Adrenal gland (tissue), 12 donors: ENCODE data around the gene PLOD3. TPM values are rescaled to one million over a fixed set of nuclear protein-coding genes. Genes with fewer than 3 reads are reported as not detected.

ENCODE experiments used
- DNase-seq, 7 donors: peaks; one replicate each; pipeline ENCODE4 v3.0.0-alpha.2; 2019 to 2020
- H3K27ac ChIP-seq, 5 donors: fragments of 200-600 bp; sonication (generic) in 4 of 5; 1 replicate in 3 of 5; 2 replicates in 2 of 5; pipeline versions ENCODE4 v1.5.1 to v1.8.0; 2016 to 2020; ENCODE audit warnings: mild to moderate bottlenecking in 1 of 5
- H3K27me3 ChIP-seq: fragments of 200-600 bp; 2 replicates; pipeline ENCODE4 v1.8.0; 2021
- H3K36me3 ChIP-seq, 2 donors: fragments of 200-600 bp; replicated peaks in 1 of 2; 1 replicate in 1 of 2; 2 replicates in 1 of 2; pipeline versions ENCODE4 v1.5.1 to v1.8.0; 2018 to 2022
- H3K4me1 ChIP-seq, 2 donors: fragments of 200-600 bp; replicated peaks in 1 of 2; 1 replicate in 1 of 2; 2 replicates in 1 of 2; pipeline versions ENCODE4 v1.5.1 to v1.8.0; 2018 to 2021
- H3K4me3 ChIP-seq, 4 donors: fragments of 200-600 bp; sonication (generic) in 3 of 4; one replicate each; pipeline ENCODE4 v1.5.1; 2016 to 2018
- H3K9me3 ChIP-seq, 3 donors: fragments of 200-600 bp; sonication (generic) in 1 of 3; replicated peaks in 1 of 3; 1 replicate in 2 of 3; 2 replicates in 1 of 3; pipeline versions ENCODE4 v1.5.1 to v1.8.0; 2016 to 2021
- POLR2A ChIP-seq, 2 donors: fragments of 450-650 bp; IDR thresholded peaks; one replicate each; pipeline ENCODE4 v1.6.1; 2017; ENCODE audit warnings: antibody characterized with exemption in 2 of 2, mild to moderate bottlenecking in 2 of 2, moderate library complexity in 1 of 2
- WGBS, 4 donors: extraction: QIAGEN DNeasy Blood & Tissue Kit in 2 of 4; methylation state at CpG; one replicate each; pipeline versions ENCODE4 v1.1.5 to v1.1.7; 2013 to 2017; 5-methylcytosine and 5-hydroxymethylcytosine counted together
- intact Hi-C, 2 donors: fragments of 100-400 bp; cut with DNase I; formaldehyde crosslinking; loops; one replicate each; pipeline versions ENCODE4 v1.14.1 to v1.15.0; 2022 to 2023
- polyA plus RNA-seq, 3 donors: library from polyadenylated mRNA; stranded (reverse); fragments of 200-250 nt in 2 of 3; fragments of 350-450 nt in 1 of 3; fragmentation: Illumina TruSeq in 1 of 3; extraction: RNeasy Lipid Tissue Mini Kit (QIAGEN cat#74804) in 1 of 3; gene quantifications; one replicate each; pipeline ENCODE4 v1.2.3, GENCODE V29; 2013 to 2014
- total RNA-seq, 9 donors: library from RNA; depleted of rRNA in 4 of 9; stranded (reverse); fragments of >200 nt in 4 of 9; fragments of 120-200 nt in 1 of 9; fragmentation: NEBNext Ultra II Directional in 1 of 9; extraction: Animal tissue kit (Norgen Biotek cat#: 25700) in 1 of 9; gene quantifications; one replicate each; pipeline versions ENCODE4 v1.1.0 to v1.2.4, GENCODE V29; 2013 to 2023
- TF ChIP-seq, protein P1 (sequence below), 6 experiments: fragments of 450-650 bp in 4 of 6; fragments of 200-600 bp in 2 of 6; sonication (generic) in 1 of 6; IDR thresholded peaks; 1 replicate in 5 of 6; 2 replicates in 1 of 6; pipeline versions ENCODE4 v1.5.1 to v1.8.0; 2016 to 2021; ENCODE audit warnings: antibody characterized with exemption in 6 of 6, mild to moderate bottlenecking in 2 of 6, moderate library complexity in 1 of 6
- donor health status: healthy with polysubstance abuse.
- donor health status: Bipolar disorder and iron deficiency.
- donor health status: DM: yes; HTN: yes; CAD: no.
- donor health status: DM: no; HTN: no; CAD: no.
- donor health status: DM: no; HTN: no; CAD: no.
- donor health status: DM: yes; HTN: yes; CAD: no.

PLOD3 gene
- total and polyA plus RNA-seq, 12 donors = 24.1 to 62.2 (median 51.4) TPM

DNA sequence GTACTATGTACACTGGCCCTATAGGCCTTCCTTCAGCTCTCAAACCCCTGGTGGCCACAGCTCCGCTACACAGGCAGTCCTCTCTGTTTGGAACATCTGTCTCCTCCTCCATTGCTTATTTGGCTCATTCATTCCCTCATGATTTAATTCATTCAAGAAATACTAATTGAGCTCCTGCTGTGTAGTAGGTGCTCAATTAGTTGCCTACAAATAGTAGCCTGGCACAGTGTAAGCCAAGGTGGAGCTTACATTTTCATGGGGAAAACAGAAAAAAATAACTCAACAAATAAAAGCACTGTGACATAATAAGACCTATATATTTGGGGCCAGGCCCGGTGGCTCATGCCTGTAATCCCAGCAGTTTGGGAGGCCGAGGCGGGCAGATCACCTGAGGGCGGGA is 30.9 kb upstream of the PLOD3 start:
- intact Hi-C loops = loop anchor here in 1 of 2 donors (5.0 kb wide), 1 partner anchor 36 kb away; no protein-coding TSS in a partner anchor
- Histone ChIP-seq H3K36me3 (no peaks in the 10 kb centered on the region), H3K9me3 (no peaks in the 10 kb centered on the region), H3K4me1 (peaks cover 19 to 33% of the 10 kb centered on the region in 2 donors), H3K27ac (no peak overlapping the region), H3K27me3 (no peaks in the 10 kb centered on the region), H3K4me3 (no peak overlapping the region)
- no peak for TF ChIP-seq POLR2A (IDR thresholded peaks at IDR 0.05)
- TF ChIP-seq, protein P1, sequence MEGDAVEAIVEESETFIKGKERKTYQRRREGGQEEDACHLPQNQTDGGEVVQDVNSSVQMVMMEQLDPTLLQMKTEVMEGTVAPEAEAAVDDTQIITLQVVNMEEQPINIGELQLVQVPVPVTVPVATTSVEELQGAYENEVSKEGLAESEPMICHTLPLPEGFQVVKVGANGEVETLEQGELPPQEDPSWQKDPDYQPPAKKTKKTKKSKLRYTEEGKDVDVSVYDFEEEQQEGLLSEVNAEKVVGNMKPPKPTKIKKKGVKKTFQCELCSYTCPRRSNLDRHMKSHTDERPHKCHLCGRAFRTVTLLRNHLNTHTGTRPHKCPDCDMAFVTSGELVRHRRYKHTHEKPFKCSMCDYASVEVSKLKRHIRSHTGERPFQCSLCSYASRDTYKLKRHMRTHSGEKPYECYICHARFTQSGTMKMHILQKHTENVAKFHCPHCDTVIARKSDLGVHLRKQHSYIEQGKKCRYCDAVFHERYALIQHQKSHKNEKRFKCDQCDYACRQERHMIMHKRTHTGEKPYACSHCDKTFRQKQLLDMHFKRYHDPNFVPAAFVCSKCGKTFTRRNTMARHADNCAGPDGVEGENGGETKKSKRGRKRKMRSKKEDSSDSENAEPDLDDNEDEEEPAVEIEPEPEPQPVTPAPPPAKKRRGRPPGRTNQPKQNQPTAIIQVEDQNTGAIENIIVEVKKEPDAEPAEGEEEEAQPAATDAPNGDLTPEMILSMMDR (IDR thresholded peaks at IDR 0.05) = no peak
- WGBS, 4 donors = 94 to 98% (median 95%) methylated on average over 5 of the region's 5 CpGs
- no peak for DNase-seq

DNA sequence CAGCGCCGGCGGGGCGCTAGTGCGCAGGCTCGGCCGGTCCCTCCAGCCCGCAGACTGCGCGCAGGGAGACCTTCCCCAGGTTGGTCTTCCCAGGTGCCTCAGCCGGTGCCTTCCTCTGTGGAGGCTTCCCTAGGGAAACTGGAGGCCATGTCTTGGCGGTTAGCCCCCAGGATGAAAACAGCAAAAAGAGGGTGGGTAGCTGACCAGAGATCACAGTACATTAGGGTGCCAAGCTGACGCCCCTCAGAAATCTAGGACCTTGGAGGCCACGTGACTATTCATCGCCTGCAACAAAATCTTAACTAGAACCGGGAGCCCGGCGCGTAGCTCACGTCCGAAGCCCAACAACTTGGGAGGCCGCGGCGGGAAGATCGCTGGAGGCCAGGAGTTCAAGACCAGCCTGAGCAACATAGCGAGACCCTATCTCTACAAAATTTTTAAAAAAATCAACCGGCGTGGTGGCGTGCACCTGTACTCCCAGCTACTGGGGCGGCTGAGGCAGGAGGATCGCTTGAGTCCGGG is 27.8 kb upstream of the PLOD3 start:
- TF ChIP-seq, protein P1 (IDR thresholded peaks at IDR 0.05) = no peak
- no peak for TF ChIP-seq POLR2A (IDR thresholded peaks at IDR 0.05)
- peak overlapping the region; percentile 79 to 100 (median 88) for H3K4me3 ChIP-seq
- peaks cover 13 to 21% of the 10 kb centered on the region in 2 donors for H3K4me1 ChIP-seq
- H3K27ac ChIP-seq = peak overlapping the region; percentile 81 to 97 (median 94)
- no peaks in the 10 kb centered on the region for H3K9me3 ChIP-seq
- peaks cover 0 to 6% of the 10 kb centered on the region in 2 donors for H3K36me3 ChIP-seq
- 21 to 55% (median 27%) methylated on average over 11 to 32 of the region's 32 CpGs for WGBS, 4 donors
- H3K27me3 ChIP-seq = no peaks in the 10 kb centered on the region
- intact Hi-C loops = loop anchor here in 1 of 2 donors (5.0 kb wide), 1 partner anchor 33 kb away; no protein-coding TSS in a partner anchor
- DNase-seq = peak in 1 of 7 donors; percentile 12

DNA sequence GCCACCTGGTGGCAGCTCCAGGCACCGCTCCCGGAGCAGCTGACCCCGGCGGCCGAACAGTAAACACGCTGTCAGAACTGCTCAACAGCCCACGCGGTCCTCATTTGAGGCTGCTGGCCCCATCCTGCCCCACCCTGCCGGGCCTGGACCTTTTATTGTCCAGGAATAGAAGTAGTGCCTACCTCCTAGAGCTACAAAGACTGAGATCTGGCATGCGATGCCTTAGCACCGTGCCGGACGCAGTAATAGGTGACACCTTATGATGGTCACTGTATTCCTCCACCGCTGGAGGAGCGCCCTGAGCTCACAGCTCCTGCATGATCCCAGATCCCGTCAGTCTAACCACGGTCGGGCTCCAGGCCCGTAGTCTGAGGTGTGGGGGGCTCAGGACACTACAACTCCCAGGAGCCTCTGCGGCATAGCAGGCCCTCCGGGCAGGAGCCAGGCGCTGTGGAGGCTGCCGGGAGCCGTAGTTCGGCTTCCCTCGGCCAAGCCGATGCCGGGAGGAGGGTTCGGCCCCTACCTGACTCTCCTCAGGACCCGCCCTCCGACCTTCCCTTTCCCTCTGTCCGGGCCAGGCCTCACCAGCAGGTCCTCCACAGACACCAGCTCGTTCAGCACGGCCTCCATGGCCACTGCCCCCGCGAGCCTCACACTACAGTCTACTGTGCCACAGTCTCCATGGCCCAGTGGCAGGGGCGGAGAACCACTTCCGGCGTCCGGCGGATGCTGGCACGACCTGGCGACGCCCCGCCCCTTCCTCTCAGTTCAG is 27.2 kb upstream of the PLOD3 start, which contains the start of gene FIS1:
Gene FIS1 (minus strand): TSS at position 707 of the 772 bp plus-strand sequence. CDS start 77 bp downstream, at position 630.
- Histone ChIP-seq H3K27ac (peak within 1 kb of the TSS; percentile 81 to 97 (median 94)), H3K9me3 (no peaks in the 10 kb centered on the region), H3K4me1 (peaks cover 17 to 24% of the 10 kb centered on the region in 2 donors), H3K36me3 (peaks cover 0 to 13% of the 10 kb centered on the region in 2 donors), H3K27me3 (no peaks in the 10 kb centered on the region), H3K4me3 (peak within 1 kb of the TSS; percentile 79 to 100 (median 88))
- intact Hi-C loops = loop anchor here in 1 of 2 donors (5.0 kb wide), 1 partner anchor 32 kb away; no protein-coding TSS in a partner anchor
- WGBS, 4 donors = 0 to 6% (median 2%) methylated on average over 6 to 45 of the region's 45 CpGs
- peak; percentile 90 to 96 (median 94) for DNase-seq
- peak; percentile 62 to 72 for TF ChIP-seq POLR2A (IDR thresholded peaks at IDR 0.05)
- TF ChIP-seq, protein P1 (IDR thresholded peaks at IDR 0.05) = peak in 5 of 6 experiments; percentile 77 to 95 (median 91)
